Measurements from ENCODE around the gene CRYL1.

Gene CRYL1

DNA sequence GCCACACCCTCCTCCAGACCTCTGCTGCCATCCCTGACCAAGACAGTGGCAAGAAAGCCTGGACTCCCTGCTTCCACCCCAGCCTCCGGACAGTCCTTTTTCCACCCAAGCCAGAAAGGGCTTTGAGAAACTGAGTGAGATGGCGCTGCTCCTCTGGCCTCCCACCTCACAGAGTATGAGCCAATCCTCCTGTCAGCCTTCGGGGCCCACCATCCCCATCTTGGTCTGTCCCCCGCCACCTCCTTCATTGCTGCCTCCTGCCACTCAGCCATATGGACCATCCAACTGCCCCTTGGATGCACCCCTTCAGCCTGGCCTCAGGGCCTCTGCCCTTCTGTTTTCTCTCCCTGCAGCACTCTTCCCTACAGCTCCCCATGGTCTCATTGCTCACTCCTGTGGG is 125.7 kb downstream of the CRYL1 start:
- DNase-seq (ENCODE audit: low spot score): no peak

DNA sequence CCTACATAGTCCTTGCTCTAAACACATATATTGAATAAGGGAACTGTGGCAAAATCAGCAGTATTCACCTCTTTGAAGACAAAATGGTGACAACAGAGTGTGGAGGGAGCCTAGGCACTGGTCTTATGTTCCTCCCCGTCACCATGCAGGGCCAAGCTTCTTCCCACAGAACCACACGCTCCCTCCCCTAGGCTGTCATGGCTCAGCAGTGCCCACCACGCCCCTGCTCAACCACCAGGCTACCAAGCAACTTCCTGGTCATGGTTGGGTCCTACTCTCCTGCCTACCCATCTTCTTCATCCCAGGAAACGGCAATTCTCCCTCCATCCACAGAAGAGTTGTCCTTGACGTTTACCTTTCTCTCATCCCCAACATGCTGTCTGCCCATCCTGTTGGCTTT is 126.1 kb downstream of the CRYL1 start:
- DNase-seq (ENCODE audit: low spot score): no peak

DNA sequence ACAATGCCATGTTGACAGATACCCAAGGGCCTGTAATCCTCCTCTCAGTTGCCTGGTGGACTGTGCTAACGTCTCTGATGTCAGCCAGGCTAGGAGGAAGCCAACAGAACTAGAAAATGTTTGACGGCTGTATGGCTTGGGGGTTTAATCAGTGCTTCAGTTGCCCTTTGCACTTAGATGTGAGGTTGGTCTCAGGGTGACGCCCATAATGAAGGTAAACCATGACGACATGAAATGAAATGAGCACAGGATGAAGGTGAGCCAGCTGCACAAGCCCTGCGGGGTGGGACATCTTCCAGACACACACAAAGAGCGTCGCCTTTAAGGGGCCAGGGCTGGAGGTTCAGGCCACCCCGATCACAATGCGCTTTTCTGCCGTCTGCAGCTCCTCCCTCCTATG is 127.2 kb downstream of the CRYL1 start:
- no peak for DNase-seq (ENCODE audit: low spot score)

DNA sequence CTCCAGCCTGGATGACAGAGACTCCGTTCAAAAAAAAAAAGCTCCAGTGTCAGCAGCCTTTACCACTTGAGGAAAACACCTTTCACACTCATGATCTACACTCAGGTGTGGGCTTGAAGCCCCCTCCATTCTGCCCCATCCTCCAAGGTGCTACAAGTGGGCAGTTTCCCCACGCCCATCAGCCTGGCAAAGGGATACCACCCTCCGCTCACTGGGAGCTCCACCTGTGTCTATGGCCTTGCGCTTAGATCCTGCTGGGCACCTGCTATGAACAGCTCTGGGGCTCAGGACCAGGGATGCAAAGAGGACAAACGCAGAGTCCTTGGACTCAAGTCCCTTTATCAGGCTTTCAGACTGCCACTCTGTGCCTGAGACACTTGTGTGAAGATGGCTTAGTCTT is 127.8 kb downstream of the CRYL1 start:
- no peak for DNase-seq (ENCODE audit: low spot score)

DNA sequence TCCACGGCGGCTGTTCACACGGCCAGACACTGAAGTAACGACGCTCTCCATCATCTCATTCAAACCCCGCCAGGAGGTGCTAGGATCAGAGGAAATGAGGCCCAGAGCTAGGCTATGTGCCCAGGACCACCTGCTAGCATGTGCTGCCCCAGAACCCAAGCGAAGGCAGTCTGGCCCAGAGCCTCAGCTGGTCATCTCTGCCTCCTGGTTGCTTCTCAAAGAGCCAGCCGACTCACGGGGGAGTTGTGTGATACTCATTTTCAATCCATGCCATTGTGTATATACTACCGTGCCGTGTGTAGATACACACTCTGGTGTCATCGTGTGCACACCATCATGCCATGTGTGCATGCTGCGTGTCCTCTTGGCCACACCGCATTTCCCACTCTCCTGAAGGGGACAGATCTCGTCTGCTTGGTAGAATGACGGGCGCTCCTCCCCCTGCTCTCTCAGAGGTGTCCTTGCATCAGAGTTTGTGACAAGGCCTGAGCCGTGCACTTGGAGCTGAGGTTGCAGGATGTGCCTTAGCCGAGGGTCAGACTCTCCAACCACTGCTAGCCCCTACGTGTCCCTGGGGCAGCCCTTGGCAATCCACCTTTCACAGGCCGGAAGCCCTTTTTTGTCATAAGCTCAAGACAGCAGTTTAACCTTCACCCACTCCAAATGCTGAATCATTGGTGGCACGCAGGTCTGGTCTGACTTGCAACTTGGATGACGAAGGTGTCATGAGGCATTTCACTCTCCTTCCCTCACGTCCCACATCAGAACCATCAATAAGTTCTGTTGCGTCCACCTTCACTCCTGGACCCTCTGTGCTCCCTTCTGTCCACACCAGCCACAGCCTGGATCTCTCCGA is 130.4 kb downstream of the CRYL1 start:
- DNase-seq (ENCODE audit: low spot score): no peak

DNA sequence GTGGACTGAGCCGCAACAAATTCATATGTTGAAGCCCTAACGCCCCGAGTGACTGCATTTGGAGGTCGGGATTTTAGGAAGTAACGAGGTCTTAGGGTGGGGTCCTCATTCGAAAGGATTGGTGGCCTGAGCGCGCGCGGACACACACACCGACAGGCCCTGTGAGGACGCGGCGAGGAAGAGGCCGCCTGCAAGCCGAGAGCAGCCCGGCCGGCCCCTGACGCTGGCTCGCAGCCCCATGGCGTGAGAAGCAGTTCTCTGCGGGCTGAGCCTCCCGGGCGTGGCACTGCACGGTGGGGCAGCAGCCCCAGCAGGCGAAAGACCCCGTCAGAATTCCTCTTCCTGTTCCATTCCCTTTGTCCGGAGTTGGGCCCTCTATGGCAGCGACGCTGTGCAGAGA is 131.2 kb downstream of the CRYL1 start:
- DNase-seq (ENCODE audit: low spot score): no peak

DNA sequence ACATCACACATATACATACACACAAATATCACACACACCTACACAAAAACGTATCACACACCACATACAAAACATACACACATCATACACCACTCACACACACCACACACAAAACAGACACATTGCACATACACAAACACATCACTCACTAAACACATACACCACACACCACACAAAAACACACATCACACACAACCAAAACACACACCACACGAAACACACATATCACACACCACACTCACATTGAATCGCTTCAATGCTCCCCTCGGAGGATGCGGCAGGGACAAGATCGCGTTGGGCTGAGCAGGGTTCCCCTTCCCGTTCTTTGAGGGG is 131.5 kb downstream of the CRYL1 start:
- DNase-seq (ENCODE audit: low spot score): no peak

DNA sequence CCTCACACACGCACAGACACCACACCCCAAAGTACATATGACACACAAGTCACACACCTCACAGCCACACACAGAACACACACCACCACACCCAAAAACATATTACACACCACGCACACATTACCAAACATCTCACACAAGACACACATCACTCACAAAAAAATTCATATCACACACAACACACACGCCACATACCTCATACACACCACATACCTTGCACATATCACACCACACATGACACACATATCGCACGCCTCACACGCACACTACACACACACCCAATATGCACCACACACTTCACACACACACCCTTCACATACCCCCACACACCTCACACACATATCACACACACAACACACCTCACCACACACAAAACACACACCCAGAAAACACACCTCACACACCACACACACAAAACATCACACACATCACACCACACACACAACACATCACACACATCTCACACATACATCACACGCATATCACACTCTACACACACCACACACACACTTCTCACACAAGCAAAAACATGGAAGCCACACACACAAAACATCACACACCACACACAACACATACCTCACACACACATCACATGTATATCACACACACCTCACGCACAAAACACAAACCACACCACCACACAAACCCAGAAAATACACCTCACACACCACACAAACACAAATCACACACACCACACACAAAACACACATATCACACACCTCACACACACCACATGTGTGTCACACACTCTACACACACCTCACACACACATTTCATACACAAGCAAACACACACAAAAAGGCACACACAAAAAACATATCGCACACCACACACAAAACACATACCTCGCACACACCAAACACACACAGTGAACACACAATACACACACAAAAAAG is 132.1 kb downstream of the CRYL1 start:
- DNase-seq (ENCODE audit: low spot score): no peak

DNA sequence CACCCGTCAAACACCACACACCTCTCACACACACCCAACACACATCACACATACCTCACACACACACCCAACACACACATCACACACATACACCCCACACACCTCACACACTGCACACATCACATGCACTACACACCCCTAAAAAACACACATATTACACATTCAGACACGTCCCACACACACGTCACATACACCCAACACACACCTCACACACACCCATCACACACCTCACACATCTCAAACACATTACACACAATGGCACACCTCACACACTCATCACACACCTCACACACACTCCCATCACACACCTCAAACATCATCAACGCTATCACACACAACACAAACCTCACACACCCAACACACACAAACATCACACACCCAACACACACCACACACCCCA is 133.1 kb downstream of the CRYL1 start:
- DNase-seq (ENCODE audit: low spot score): no peak

DNA sequence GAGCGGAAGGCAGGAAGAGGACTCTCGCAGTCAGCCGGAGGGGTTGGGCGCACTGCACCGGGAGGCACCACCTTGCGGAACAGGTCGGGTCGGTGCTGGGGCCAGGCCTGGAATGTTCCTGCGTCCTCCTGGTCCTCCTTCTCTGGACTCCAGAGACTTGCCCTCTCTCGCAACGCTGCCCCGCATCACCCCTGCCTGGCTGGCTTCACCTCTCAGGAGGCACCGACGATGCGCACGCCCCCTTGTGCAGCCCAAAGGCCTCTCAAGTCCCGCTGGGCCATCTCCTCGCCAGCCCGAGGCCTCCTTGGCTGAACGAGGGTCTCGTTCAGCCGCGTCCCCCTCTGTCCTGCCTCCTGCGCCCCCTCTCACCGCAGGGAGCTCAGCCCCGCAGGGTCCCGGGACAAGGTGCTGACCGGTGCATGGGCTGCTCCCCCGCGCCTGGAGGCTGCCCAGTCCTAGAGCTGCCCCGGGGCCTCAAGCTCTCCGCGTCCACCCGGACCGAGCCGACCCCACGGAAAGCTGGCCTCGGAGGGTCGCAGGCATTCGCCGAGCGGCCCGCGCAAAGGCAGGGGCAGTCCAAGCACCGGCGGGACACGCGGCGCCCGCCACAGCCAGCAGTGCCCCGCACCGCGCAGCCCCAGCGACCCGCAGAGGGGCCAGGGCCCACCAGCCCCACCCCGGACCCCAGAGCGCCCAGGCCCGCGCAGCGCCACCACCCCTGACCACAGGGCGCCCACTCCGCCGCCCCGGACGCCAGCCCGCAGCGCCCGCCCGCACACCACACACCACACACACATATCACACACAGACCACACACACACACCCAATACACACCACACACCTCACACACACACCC is 133.8 kb downstream of the CRYL1 start:
- DNase-seq (ENCODE audit: low spot score): no peak

DNA sequence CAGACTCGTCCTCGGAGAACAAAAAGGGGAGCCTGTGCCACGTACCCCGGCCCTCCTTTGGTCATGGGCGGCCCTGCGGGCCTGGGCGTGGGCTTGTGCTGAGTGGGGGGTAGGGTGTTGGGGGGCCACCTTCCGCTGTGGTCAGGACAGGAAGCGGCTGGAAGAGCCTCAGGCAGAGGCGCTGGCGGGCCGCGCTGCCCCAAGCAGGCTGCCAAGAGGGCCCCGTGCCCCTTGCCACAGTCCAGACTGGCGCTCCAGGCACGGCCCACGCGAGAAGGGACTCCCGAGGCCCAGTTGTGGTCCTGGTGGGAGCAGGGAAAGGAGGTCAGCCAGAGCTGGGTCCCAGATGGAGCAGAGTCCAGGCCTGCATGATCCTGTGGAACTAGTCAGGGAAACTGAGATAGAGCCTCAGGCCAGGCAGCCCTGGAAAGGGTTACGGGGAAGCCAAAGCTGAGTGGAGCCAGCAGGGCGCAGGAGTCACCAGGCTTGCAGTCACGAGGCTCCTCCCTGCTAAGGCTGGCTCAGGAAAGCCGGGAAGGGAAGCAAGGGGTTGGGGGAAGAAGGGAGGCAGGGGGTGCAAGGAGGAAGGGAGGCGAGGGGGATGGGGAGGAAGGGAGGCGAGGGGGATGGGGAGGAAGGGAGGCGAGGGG is 135.0 kb downstream of the CRYL1 start:
- no peak for DNase-seq (ENCODE audit: low spot score)

DNA sequence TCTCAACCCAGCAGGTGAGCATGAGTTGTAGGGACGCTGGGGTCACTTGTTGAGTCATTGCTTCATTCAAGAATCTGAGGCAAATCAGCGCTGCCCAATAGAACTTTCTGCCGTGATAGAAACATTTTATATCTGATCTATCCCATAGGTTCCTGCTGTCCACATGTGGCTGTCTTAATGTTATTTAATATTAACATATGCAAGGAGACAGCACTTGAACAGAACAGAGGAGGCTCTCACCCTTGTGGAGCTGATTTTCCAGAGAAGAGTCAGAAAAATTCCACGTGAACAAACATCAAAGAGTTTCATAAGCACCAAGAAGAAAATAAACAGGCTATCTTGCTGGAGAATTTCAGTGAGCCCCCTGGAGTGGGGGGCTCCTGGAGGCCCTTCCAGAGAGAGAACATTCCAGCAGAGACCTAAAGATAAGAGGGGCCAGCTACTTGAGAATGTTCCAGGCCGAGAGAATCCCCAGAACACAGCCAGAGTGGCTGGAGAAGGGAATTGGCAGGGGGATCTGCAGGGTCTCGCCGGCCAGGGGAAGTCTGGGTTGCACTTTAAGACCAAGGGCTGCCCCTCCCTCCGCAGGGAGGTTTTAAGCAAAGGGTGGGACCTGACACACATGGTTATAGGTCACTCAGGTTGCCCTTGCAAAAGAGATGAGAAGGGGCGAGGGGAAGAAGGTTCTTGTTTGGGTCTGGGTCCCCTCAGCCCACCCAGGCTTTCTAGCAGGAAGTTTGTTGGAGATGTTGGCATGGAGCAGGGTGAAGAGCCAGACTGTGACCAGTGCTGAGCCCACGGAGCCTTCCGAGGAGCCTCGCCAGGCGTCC is 135.7 kb downstream of the CRYL1 start:
- DNase-seq (ENCODE audit: low spot score): no peak

DNA sequence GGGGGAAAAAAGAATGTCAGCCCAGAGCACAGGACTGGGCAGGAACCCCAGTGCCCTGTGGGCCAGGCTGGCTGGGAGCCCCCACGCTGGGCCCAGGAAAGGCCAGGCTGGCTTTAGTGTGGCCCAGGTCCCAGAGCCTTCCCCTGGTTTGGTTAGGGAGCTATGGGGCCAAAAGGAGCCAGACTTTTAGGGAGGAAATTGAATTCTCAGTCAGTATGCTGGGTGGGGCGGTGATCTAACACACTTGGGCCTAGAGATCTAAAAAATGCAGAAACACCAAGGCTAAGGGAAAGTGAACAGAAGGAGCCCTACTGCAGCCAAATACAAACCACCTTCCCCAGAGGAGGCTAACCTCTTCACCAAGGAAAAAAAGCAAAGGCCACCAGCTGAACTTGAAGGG is 137.5 kb downstream of the CRYL1 start:
- DNase-seq (ENCODE audit: low spot score): no peak

DNA sequence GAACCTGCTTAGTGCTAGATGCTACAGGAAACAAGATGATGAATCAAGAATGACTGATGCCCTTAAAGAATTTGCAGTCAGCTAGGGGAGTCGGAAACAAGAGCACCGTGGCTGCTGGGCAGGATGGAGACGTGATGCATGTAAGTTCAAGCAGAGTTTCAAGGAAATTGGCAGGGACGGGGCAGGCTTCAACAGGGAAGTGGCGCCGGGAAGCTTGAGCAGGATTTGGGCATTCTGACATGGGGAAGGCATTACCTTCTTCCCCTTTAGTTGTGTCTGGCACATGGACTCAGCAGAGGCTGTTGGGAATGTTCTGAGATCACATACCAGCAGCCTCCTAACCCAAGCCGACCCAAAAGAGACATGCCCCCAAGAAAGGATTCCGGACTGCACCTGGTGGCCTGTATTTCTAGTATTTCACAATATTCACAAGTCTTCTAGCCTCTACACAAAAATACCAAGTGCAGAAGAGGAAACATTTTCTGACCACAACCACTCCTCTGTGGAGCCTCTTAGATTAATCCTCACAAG is 138.2 kb downstream of the CRYL1 start:
- no peak for DNase-seq (ENCODE audit: low spot score)

DNA sequence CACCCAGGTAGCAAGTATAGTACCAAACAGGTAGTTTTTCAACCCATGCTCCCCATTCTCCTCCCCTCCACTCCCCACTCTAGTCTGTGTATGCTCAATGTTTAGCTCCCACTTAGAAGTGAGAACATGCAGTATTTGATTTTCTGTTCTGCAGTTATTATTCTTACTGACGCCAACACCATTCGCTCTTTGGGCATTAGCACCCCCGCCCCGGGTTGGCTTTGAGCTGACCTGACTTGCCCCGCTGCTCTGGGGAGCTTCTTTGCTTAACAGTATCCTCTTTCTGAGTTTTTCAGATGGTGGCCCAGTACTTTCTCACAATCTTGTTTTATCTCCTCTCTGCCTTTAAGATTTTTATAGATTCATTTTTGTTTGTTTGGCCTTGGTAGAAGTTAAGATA is 138.7 kb downstream of the CRYL1 start:
- DNase-seq (ENCODE audit: low spot score): no peak

DNA sequence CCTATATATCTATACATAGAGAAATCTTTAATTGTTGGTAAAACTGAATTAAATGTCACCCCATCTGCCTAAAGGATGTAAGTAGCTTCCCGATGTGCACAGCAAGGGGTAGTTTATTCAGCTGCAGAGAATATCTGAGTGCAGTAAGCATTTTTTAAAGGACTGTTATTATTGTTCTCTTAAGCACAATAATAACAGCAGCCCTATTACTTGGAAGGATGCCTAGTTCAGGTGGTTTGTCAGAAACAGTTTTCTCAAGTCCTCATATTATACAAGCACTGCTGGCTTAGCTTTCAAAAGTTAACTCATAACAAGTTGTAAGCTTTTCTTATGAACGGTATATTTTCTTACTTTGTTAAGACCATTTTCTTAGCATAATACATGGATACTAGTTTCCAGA is 142.6 kb downstream of the CRYL1 start:
- DNase-seq (ENCODE audit: low spot score): no peak

DNA sequence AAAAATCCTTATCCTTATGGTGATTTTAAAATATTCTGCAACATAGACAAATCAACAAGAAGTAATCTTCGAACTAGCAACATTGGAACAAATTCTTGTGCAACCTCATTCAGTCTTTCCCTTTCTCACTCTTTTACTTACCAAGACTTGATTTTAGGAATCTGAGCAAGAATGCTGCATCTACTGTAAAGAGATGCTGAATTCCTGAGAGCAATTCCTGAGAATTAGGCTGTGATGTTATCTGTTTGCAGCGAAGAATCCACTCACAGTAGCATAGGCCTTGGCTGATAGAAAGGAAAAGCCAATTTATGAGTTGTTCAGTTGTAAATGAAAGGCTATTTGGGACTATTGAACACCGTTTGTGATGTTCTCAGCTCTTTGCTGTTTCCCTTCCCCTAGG is 144.3 kb downstream of the CRYL1 start:
- no peak for DNase-seq (ENCODE audit: low spot score)

DNA sequence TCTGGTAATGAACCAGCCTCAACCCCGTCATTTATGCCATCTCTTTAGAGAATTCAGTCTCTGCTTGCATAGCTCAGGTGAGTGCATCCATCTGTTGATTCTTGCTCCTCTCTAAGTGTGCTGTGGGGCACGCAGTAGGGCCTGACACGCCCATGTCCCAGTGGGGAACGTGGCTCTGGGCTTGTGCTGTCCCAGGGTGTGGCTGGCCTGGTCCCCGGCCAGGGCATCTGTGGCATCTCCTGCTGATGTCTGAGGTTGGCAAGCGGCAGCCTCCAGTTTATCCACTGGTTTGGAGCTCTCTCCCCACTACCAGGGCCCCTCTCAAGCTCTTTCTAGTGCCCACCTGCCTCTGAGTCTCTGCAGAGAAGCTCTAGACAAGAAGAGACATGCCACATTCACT is 146.9 kb downstream of the CRYL1 start:
- no peak for DNase-seq (ENCODE audit: low spot score)

DNA sequence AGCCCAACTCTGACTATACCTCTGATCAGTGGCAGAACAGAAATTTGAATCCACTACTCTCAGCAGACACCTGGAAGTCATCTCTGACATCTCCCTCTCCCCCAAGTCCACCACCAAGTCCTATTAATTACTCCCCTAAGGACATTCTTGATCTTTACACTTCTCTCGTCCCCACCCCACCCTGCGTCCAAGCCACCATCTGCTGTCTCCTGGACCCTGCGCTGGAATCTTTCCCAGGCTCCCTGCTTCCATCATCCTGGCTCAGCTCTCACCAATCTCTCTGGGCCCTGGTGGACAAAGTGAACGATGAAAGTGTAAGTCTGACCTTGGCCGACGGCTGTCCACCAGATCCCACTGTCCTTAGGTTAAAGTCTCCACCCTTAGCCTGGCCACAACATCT is 147.9 kb downstream of the CRYL1 start:
- DNase-seq (ENCODE audit: low spot score): no peak

DNA sequence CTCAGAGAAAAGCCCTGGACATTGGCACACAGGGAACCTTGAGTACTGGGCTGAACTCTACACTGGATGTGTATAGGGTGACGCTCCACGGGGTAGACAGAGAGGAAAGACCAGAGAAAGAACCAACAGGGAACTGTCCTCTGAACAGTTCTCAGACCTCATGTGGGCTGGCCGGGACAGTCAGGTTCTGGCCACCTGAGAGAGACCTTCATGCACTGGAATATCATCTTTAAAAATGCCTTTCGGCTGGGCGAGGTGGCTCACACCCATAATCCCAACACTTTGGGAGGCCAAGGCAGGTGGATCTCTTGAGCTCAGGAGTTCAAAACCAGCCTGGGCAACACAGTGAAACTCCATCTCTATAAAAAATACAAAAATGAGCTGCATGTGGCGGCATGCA is 149.8 kb downstream of the CRYL1 start:
- no peak for DNase-seq (ENCODE audit: low spot score)

DNA sequence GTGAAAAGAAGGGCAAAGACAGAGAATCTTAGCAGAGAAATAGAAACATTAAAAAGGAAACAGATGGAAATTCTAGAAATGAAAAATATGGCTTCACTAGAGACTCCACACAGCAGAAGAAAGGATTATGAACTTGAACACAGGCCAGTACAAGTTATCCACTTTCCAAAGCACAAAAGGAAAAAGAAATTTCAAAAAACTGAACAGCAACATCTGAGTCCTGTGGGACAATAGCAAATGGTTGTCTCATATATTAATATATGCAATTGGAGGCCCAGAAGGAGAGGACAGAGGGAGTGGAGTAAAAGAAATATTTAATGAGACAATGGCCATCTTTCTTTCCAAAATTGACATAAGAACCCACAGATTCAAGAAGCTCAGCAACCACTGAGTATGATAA is 151.8 kb downstream of the CRYL1 start:
- no peak for DNase-seq (ENCODE audit: low spot score)

Measured in COLO829 (cell line).